GM21528 (cell line): ENCODE results near the gene NPIPB6.

Experiments
- ATAC-seq: cut with Tn5 transposase; IDR thresholded peaks from one replicate; pipeline ENCODE4 v1.9.1; 2021; ENCODE audit warnings: mild to moderate bottlenecking, moderate library complexity; ENCODE audit not compliant: unreplicated experiment, low FRiP score

NPIPB6 gene

DNA sequence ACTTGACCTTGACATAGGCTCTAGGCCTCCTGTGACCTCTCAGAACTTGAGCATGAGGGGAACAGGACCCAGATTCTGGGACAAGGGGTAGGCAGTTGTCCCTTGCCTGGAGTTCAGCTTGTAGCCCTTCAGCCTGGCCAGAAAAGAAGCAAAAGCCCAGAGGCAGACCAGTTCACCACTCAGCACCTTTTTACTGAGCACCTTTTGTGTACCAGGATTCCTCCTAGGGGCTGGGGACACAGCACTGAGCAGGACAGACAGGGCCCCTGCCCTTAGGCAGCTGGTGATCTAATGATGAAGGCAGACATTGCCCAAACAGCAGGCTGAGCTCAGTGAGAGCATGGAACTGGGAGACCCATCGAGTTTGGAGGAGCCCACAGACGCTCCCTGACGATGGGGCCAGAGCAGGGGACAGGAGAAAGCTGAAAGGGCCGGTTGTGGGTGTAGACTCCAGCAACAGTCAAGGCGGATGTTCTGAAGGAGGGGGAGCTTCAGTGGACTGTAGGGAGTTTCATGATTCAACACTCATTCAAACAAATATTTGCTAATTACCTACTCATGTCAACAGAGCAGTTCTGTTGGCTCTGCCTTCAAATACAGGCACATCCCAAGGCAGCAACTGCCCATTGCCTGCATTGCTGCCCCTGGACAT lies 38.9 kb downstream of the NPIPB6 start:
- ATAC-seq, result no peak

DNA sequence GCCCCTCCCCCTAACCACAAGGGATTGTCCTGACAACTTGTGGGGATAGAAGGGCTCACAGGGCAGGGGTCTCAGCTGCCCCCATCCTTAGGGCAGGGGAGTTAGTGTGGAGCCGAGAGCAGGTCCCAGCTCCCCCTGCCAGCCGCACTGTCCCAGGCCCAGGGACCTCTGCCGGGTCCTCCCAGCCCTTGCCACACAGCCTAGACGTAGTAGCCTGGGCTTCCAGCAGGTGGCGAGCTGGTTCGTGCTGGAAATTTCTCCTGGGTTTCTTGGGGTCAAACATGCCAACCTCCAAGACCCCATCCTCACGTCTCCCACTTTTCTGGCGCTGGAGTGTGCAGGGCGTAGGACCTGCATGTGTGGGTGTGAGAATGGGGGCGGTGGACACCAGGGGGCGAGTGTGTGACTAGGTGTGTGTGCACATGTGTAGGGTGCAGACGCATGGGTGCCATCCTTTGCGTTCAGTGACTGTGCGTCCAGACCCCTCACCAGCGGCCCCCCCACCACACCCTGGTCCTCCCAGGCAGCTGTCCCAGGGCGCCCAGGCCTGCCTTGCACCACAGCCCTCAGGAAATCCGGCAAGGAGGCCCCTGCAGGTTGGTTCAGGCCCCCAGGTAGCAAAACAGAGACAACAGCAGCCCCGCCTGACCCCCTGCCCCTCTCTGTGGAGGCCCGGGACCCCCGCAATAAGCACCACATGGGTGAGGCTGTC lies 41.5 kb downstream of the NPIPB6 start:
- ATAC-seq, result no peak

DNA sequence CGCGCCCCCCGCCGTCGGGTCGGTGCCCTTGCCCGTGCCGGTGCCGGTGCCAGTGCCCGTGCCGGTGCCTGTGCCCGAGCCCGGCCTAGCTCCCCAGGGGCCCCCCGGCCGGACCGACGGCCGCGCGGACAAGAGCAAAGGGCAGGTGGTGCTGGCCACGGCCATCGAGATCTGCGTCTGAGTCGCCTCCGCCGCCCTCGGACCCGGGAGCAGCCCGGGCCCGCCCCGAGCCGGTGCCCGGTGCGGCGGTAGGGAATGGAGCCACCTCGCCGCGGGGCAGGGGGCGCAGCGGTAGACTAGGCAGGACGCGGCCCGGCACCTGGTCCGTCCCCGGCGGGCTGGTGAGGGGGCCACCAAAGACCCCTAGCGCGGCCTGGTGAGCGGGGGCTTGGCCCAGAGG lies 42.6 kb downstream of the NPIPB6 start:
- ATAC-seq, result no peak

DNA sequence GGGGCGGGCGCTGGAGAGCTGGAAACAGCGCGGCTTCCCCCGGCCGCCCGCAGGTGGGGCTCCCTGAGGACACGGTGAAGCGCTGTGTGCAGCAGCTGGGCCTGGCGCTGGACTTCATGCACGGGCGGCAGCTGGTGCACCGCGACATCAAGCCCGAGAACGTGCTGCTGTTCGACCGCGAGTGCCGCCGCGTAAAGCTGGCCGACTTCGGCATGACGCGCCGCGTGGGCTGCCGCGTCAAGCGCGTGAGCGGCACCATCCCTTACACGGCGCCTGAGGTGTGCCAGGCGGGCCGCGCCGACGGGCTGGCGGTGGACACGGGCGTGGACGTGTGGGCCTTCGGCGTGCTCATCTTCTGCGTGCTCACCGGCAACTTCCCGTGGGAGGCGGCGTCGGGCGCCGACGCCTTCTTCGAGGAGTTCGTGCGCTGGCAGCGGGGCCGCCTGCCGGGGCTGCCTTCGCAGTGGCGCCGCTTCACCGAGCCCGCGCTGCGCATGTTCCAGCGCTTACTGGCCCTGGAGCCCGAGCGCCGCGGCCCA lies 43.2 kb downstream of the NPIPB6 start:
- ATAC-seq, result no peak

DNA sequence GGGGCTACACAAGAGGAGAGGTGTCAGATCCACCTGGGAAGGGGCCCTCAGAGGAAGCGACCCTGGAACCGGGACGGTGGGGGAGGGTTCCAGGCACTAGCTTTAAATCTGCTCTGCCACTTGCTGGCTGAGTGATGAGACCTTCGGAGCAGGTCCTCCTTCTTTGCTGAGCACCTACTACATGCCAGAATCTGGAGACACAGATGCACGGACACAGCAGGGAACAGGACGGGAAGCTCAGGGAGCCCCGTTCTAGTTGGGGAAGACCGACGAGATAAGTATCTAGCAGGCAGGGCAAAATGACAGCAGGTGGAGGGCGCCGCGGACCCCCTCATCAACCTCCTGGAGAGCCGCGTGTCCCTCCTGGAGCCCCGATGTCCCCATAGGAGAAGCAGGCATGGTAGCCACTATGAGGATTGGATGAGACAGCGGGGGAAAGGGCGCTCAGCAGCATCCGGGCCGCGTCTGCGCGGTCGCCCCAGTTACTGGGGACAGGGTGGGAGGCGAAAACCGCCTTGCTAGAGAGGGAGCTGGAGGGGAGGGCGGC lies 43.8 kb downstream of the NPIPB6 start:
- no peak for ATAC-seq

GRCh38 chr16:28318042-28318744 lies 45.1 kb downstream of the NPIPB6 start:
- no peak for ATAC-seq

DNA sequence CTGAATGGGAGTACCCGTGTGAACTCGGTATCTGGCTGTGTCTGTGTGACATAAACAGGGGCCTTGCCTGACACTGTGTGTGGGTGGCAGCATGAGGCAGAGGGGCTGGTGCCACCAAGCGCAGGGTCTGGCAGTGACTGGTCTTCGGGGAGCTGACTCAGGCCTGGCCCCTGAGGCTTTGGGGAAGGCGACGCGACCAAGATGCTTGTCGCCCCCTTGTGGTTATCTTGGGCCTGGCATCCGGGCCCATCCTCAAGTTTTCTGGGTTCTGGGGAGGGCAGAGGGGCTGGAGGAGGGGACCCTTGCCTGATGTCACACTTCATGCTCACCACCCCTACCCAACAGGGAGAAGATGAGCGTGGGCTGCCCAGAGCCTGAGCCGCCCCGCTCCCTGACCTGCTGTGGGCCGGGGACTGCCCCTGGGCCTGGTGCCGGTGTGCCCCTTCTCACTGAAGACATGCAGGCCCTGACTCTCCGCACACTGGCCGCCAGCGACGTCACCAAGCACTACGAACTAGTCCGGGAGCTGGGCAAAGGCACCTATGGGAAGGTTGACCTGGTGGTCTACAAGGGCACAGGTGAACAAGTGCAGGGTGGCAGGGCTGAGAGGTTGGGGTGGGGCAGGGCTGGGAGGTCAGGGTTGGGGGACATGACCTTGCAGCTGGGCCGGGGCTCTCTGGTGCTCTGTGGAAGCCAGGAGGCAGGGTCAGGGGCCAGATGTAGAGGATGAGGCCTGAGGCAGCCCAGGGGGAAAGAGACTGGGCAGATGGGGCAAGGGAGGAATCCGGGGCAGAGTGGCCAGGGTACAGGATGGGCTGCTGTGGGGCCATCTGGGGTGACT lies 46.0 kb downstream of the NPIPB6 start:
- ATAC-seq, result no peak

DNA sequence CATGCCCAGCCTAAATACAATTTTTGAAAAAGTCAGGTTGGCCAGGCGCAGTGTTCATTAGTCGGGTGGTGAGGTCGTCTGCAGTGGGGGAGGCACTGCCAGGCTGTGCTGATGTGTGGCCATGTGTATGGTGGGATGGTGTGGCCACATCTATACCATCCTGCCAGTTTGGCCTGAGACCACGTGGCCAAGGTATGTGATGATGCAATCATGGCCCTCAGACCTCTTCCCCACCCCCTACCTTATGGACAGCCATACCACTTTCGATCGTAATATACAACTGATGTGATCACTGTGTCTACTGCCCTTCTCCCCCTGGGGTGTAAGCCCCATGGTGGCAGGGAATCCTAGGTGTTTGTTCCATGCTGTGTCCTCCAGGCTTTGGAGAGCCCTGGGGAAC lies 47.3 kb downstream of the NPIPB6 start:
- ATAC-seq, result no peak

DNA sequence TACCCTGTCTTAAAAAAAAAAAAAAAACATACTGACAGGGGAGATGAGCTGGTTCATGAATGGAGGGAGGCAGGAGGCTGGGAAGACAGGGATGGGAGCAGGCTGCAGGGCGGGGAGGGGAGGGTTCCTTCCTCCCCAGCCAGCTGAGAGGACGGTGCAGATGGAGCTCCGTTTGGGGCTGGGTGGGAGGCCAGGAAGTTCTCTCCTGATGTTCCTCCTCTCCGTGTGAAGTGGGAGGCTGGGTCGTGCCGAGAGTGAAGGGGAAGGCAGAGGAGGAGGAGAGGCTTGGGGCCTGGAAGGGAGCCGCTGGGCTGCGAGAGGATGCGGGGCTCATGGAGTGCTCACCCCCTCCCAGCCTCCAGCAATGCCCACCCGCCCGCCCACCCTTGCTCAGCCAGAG lies 49.7 kb downstream of the NPIPB6 start:
- no peak for ATAC-seq

GRCh38 chr16:28312327-28312726 lies 51.0 kb downstream of the NPIPB6 start:
- no peak for ATAC-seq

DNA sequence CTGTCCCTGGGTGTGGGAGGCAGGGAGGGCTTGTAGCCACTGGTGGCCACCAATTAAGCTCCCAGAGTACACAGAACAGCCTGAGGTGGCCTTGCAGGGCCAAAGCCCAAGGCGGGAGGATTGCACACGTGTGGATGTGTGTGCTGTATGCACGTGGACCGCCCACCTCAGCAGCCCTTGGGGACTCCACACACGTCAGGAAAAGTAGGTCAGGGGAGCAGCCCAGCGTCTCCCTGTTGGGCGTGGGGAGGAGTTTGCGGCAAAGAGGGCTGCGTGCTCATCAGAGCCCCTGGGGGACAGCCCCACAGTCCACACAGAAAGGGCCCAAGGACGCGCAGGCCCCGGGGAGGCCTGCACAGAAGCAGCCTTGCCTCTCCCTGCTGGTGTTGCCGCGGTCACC lies 51.4 kb downstream of the NPIPB6 start:
- ATAC-seq, result no peak

DNA sequence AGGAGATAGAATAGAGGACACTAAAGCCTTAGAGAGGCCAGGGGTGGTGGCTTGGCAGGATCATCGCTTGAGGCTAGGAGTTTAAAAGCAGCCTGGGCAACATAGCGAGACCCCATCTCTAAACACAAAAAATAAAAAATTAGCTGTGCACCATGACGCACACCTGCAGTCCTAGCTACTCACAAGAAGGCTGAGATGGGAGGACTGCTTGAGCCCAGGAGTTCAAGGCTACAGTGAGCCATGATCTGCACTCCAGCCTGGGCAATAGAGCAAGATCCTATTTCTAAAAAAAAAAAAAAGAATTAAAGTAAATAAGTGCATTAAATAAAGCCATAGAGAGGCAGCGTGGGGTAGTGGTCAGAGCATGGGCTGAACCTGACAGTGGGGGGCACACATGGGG lies 51.9 kb downstream of the NPIPB6 start:
- no peak for ATAC-seq

- ATAC-seq, result no peak
These were observed 52.5 kb downstream of the NPIPB6 start for GRCh38 chr16:28310796-28311195.

DNA sequence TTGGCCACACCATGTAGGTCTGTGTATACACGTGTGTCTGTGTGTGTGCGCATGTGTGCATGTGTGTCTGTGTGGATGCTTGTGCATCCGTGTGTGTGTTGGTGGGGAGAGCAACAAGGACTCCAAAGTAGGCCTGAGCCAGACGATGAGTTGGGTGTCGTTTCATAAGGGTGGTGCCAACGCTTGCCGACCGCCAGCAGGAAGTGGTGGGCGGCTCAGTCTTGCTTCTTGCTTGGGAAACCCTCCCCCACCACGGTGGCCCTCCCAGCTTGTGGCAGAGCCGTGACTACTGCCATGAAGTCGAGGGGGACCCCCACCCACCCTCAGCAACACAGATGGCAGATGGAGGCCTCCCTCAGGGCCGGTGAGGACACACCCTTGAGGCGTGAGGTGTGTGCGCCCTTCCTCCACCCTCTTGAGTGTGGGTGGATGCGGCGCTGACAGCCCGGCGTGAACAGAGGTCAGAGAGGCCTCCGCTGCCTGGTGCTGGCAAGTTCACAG lies 53.4 kb downstream of the NPIPB6 start:
- ATAC-seq, result no peak

GRCh38 chr16:28308794-28309584 lies 54.3 kb downstream of the NPIPB6 start:
- ATAC-seq, result no peak

DNA sequence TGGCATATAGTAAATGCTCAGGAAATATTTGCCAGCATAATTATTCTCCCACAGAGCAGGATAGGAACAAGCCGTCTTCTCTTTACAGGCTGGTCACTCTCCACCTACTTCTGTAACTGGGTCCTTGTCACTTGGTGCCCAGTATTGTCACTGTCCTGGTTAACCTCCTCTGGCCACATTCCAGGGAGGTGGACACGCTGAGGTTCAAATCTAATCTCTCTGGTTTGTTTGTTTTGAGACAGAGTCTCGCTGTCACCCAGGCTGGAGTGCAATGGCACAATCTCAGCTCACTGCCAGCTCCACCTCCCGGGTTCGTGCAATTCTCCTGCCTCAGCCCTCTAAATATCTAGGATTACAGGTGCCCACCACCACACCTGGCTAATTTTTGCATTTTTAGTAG lies 55.4 kb downstream of the NPIPB6 start:
- ATAC-seq, result no peak

- no peak for ATAC-seq
These were observed 59.1 kb downstream of the NPIPB6 start for GRCh38 chr16:28304214-28304613.

DNA sequence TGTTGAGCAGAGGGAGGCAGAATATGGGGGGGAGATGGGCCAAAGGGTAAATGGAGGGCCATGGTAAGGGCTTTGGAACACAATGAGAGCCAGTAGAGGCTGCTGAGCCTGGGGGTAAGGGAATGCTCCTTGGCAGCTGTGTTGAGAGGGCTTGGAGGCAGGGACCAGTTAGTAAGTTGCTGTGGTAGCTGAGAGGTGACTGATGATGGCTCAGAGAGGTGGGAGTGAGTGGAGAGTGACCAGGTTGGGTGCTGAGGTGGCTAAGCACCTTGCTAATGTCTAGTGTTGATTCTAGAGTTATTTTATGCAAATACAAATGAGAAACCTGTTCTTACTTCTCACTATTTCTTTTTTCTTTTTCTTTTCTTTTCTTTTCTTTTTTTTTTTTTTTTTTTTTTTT lies 60.2 kb downstream of the NPIPB6 start:
- ATAC-seq, result no peak

DNA sequence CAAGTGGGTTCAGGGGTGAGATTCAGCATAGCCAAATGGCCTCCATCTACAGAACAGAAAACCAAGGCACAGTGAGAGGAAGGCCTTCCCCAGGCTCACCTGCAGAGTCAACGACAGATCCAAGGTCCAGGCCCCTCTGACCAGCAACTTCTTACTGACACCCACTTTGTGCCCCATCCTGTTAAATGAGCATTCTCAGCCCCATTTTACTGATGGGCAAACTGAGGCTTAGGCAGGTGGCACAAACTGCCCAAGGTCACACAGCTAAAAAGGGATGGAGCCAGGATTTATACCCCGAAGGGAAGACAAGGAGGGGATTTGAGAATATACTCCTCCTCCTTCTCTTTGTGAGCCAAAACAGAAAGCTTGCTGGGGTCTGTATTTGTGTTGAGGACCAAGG lies 61.7 kb downstream of the NPIPB6 start:
- ATAC-seq, result no peak
